ENCODE measurements around the gene KIF4B.

KIF4B gene

DNA sequence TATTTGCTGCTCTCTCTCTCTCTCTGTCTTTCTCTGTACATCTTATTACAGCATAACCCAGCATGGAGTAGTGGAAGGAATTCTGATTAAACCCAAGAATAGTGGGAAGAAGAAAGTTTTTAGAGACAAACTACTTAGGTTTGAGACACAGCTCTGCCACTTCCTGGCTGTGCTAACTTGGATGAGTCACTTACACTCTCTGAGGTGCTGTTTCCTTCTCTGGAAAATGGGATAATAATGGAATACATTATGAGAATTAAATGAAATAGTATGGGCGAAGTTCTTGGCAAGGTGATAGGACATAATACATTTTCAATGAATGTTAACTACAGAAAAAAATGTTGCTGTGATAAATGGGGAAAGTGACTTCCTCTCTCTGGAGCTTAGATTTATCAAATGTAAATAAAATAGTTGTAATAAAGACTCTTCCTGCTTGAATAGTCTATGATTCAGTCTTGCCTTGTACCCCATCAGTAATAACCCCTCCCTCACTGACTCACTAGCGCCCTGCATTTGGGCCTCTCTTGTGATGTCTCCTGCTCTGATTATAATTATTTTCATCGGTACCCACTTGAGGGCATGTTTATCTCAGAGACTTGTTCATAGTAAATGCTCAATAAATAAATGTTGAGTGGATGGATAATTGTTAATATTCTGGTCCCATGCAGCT lies 27.6 kb downstream of the KIF4B start:
- peak; percentile 21; the same call in 1 of the 3 replicates for ATAC-seq (ENCODE audit: low read depth)
- Histone ChIP-seq H3K9me3 (ENCODE audit: severe bottlenecking) (no peaks in the 10 kb centered on the region), H3K4me3 (ENCODE audit: severe bottlenecking) (no peak overlapping the region), H3K27ac (ENCODE audit: poor library complexity, severe bottlenecking) (no peak overlapping the region), H3K27me3 (ENCODE audit: insufficient read depth, poor library complexity, severe bottlenecking) (no peaks in the 10 kb centered on the region), H3K36me3 (ENCODE audit: low read depth) (no peaks in the 10 kb centered on the region), H3K4me1 (ENCODE audit: insufficient read depth, poor library complexity, severe bottlenecking) (no peaks in the 10 kb centered on the region)
- no peak for DNase-seq (ENCODE audit: low spot score)
- TF ChIP-seq, protein P1, sequence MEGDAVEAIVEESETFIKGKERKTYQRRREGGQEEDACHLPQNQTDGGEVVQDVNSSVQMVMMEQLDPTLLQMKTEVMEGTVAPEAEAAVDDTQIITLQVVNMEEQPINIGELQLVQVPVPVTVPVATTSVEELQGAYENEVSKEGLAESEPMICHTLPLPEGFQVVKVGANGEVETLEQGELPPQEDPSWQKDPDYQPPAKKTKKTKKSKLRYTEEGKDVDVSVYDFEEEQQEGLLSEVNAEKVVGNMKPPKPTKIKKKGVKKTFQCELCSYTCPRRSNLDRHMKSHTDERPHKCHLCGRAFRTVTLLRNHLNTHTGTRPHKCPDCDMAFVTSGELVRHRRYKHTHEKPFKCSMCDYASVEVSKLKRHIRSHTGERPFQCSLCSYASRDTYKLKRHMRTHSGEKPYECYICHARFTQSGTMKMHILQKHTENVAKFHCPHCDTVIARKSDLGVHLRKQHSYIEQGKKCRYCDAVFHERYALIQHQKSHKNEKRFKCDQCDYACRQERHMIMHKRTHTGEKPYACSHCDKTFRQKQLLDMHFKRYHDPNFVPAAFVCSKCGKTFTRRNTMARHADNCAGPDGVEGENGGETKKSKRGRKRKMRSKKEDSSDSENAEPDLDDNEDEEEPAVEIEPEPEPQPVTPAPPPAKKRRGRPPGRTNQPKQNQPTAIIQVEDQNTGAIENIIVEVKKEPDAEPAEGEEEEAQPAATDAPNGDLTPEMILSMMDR (IDR thresholded peaks at IDR 0.05; ENCODE audit: poor library complexity, severe bottlenecking) = no peak

DNA sequence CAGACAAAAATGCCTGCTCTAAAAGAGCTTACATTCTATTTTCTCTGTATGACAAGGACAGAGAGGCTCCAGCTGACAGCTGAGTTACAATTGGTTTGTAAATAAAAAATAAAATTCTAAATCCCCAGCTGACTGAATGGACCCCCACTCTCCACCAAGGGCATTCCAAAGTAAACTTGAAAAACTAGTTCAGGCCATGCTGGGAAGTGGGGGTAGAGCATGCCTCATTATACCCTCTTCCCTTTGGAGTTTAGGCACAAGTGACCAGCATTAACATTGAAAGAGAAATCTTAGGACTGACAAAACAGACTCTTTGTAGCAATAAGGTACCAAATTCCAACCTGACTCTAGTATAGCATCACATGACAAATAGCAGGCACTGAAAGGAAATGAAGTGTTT lies 31.0 kb downstream of the KIF4B start:
- H3K4me3 ChIP-seq (ENCODE audit: severe bottlenecking) = no peak overlapping the region
- no peaks in the 10 kb centered on the region for H3K4me1 ChIP-seq (ENCODE audit: insufficient read depth, poor library complexity, severe bottlenecking)
- DNase-seq (ENCODE audit: low spot score) (no peak), ATAC-seq (ENCODE audit: low read depth) (no peak)
- H3K27ac ChIP-seq (ENCODE audit: poor library complexity, severe bottlenecking) = no peak overlapping the region
- no peaks in the 10 kb centered on the region for H3K27me3 ChIP-seq (ENCODE audit: insufficient read depth, poor library complexity, severe bottlenecking)
- H3K9me3 ChIP-seq (ENCODE audit: severe bottlenecking) = no peaks in the 10 kb centered on the region
- H3K36me3 ChIP-seq (ENCODE audit: low read depth) = no peaks in the 10 kb centered on the region
- TF ChIP-seq, protein P1 (IDR thresholded peaks at IDR 0.05; ENCODE audit: poor library complexity, severe bottlenecking) = no peak

DNA sequence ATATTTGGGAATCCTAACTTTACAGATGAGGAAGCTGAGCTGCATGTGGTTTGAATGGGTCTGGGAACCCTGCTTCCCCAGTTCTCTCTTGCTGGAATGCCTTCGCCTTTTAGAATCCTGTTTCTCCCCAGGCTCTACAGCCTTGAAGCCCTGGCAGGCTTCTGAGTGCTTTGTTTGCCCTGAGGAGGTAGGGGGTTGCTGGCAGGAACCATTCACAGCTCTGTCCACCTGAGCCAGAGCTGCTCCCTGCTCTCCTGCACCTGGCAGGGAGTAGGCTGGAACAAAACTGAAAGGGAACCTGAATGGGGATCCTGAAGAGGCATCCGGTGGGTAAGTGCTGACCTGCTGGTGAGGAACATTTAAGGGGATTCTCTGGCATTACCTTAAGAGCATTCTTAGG lies 33.0 kb downstream of the KIF4B start:
- no peak for ATAC-seq (ENCODE audit: low read depth)
- Histone ChIP-seq H3K27me3 (ENCODE audit: insufficient read depth, poor library complexity, severe bottlenecking) (no peaks in the 10 kb centered on the region), H3K4me1 (ENCODE audit: insufficient read depth, poor library complexity, severe bottlenecking) (no peaks in the 10 kb centered on the region), H3K4me3 (ENCODE audit: severe bottlenecking) (no peak overlapping the region), H3K27ac (ENCODE audit: poor library complexity, severe bottlenecking) (no peak overlapping the region), H3K36me3 (ENCODE audit: low read depth) (no peaks in the 10 kb centered on the region), H3K9me3 (ENCODE audit: severe bottlenecking) (no peaks in the 10 kb centered on the region)
- TF ChIP-seq, protein P1 (IDR thresholded peaks at IDR 0.05; ENCODE audit: poor library complexity, severe bottlenecking) = no peak
- DNase-seq (ENCODE audit: low spot score) = no peak

DNA sequence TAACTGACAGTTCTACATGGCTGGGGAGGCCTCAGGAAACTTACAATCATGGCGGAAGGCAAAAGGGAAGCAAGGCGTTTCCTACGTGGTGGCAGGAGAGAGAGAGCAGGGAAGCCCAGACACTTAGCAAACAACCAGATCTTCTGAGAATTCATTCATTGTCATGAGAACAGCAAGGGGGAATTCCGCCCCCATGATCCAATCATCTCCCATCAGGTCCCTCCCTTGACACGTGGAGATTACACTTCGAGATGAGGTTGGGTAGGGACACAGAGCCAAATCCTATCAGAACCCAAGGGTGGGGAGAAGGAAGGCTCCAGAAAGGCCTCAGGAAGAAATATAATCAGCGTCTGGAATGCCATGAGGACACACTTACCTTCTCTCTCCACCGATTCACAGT lies 34.3 kb downstream of the KIF4B start:
- no peaks in the 10 kb centered on the region for H3K36me3 ChIP-seq (ENCODE audit: low read depth)
- no peak overlapping the region for H3K27ac ChIP-seq (ENCODE audit: poor library complexity, severe bottlenecking)
- ATAC-seq (ENCODE audit: low read depth) (no peak), DNase-seq (ENCODE audit: low spot score) (no peak)
- H3K4me3 ChIP-seq (ENCODE audit: severe bottlenecking) = no peak overlapping the region
- H3K27me3 ChIP-seq (ENCODE audit: insufficient read depth, poor library complexity, severe bottlenecking) = no peaks in the 10 kb centered on the region
- no peaks in the 10 kb centered on the region for H3K4me1 ChIP-seq (ENCODE audit: insufficient read depth, poor library complexity, severe bottlenecking)
- TF ChIP-seq, protein P1 (IDR thresholded peaks at IDR 0.05; ENCODE audit: poor library complexity, severe bottlenecking) = no peak
- H3K9me3 ChIP-seq (ENCODE audit: severe bottlenecking) = no peaks in the 10 kb centered on the region

DNA sequence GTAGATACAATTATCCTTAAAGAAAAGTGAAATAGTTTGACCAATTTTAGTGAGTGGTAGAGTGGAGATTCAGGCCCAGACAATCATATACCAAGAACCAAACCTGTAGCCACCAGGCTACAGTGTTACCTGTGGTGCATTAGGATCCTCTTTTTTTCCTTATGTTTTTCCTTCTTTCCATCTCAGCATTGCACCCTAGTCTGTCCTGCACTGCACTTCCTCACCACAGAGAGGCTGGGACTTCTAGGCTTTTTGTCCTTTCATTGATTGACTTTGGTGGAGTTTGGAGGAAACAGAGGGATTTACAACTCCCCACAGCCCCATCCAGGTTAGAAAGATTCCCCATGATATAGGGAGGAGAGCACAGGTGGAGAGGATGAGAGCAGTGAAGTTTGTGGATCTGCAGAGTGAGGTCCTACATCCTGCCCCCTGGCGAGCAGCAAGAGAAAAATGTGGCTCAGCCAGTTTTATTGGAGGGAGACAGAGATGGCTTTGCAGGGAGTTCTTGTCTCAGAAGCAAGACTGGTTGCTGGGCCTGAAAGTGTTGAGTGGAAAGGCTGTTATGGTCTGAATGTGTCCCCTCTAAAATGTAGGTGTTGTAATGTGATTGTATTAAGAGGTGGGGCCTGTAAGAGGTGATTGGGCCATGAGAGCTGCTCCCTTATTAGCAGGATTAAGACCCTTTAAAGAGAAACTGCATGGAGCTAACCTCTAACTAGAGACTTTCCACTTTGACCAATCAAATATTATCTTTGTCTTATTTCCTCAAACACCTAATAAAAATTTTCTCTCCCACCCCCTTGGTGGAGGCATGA lies 36.2 kb downstream of the KIF4B start:
- TF ChIP-seq, protein P1 (IDR thresholded peaks at IDR 0.05; ENCODE audit: poor library complexity, severe bottlenecking) = peak; percentile 37
- Histone ChIP-seq H3K27ac (ENCODE audit: poor library complexity, severe bottlenecking) (no peak overlapping the region), H3K36me3 (ENCODE audit: low read depth) (no peaks in the 10 kb centered on the region), H3K27me3 (ENCODE audit: insufficient read depth, poor library complexity, severe bottlenecking) (no peaks in the 10 kb centered on the region), H3K9me3 (ENCODE audit: severe bottlenecking) (no peaks in the 10 kb centered on the region), H3K4me3 (ENCODE audit: severe bottlenecking) (no peak overlapping the region), H3K4me1 (ENCODE audit: insufficient read depth, poor library complexity, severe bottlenecking) (no peaks in the 10 kb centered on the region)
- no peak for ATAC-seq (ENCODE audit: low read depth)
- DNase-seq (ENCODE audit: low spot score) = no peak
